ENCODE results near the gene TMEM17.

Gene TMEM17

GRCh38 chr2:62511636-62512035 lies 5.6 kb upstream of the TMEM17 start:
- no peak for DNase-seq (ENCODE audit: low read depth)

DNA sequence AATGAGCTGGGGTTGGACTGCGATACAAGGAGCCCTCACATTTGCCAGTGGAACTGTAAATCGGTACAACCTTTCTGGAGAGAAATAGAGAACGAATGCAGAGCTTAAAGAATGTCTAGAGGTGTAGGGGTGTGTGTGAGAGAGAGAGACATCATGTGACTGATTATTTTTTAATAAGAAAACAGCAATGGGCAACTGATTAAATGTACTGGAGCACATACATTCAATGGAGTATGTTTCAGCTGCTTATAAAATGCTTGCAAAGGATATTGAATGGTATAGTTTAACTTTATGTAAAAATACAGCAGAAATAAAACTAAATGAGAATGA lies 391 bp upstream of the TMEM17 start:
- no peak for DNase-seq (ENCODE audit: low read depth)

DNA sequence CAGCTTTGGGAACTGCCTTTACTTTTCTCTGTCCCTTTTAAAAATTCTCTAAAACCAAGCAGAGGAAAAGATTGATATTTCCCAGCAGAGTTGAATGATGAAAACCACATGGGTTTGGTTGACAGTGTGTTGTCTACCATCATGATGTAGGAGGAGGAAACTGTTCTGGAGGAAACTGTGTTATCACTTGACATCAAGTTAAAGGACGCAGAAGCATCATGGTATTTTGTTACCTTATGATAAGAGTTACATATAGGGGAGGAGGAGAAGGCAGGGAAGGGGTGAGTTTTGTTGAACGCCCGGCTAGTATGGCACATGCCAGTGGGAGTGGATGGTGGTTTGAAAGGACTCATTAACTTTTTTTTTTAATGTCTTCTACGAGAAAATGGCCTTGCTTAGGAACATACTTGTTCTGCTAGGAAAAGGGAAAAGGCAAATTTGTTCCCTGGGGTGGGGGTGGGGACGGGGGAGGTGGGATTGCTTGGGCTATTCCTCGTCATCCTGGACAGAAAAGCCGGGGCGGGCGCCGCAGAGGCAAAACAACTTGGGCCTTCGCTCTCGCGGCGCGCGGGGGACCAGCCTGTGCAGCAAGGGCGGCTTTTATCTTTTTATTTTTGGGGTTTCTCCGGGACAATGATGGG lies 766 bp downstream of the TMEM17 start:
- peak; percentile 8 for DNase-seq (ENCODE audit: low read depth)

DNA sequence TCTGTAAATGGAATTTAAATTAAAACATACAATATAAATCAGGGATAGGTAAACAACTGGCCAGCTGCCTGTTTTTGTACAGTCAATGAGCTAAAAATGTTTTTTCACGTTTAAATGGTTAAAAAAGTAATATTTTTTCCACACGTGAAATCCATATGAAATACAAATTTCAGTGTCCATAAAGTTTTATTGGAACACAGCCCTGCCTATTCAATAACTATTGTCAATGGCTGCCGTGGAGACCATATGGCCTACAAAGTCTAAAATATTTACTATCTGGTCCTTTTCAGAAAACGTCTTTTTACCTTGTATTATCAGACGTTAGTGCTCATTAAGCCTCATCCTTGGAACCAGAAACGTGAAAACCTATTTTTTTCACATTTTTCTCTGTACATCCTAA lies 1.3 kb downstream of the TMEM17 start:
- no peak for DNase-seq (ENCODE audit: low read depth)

DNA sequence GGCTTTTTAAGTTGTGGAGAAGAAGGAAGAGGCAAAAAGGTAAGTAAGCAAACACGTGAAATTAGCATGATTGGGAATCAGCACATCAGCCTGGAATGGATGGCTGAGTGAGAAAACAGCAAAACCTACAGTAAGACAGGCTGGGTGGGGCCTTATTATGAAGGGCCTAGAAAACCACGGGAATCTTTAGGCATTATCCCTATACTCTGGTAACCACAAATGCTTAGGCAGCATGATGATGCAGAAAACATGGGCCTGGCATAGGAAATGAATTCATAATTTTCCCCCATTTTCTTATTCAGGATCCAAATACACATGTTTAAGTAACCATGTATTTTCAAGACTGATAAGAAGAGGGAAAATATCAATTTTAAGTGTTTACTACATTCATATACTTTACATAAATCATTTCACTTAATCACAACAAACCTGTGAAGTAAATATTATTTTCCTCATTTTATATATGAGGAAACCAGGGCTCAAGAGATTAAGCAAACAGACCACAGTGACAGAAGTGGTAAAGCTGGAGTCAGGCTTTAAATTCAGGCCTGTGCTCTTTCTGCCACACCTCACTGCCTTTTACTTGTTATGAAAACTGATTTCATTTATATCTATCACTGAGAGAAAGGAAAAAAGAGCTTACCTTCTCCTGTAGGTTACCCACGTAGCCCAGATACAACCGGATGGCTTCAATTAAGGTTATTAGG lies 4.0 kb downstream of the TMEM17 start:
- peak; percentile 72 for DNase-seq (ENCODE audit: low read depth)

DNA sequence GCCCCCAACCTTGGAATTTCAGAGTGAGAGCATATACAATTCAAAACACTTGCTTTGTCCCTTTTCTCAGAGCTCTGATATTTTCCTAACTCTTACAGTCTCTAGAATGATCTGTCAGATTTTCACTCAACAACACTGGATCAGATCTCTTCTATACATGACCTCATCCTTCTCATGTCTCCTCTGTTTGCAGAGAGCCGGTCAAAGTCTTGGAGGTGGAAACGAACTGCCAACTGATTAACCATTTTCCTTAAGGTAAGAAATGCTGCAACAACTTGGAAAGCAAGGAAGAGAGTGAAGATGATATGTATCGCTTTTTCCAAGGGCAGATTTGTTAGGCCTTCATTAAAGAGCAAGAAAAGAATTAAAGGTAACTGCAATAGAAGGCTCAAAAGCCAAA lies 4.9 kb downstream of the TMEM17 start:
- no peak for DNase-seq (ENCODE audit: low read depth)

DNA sequence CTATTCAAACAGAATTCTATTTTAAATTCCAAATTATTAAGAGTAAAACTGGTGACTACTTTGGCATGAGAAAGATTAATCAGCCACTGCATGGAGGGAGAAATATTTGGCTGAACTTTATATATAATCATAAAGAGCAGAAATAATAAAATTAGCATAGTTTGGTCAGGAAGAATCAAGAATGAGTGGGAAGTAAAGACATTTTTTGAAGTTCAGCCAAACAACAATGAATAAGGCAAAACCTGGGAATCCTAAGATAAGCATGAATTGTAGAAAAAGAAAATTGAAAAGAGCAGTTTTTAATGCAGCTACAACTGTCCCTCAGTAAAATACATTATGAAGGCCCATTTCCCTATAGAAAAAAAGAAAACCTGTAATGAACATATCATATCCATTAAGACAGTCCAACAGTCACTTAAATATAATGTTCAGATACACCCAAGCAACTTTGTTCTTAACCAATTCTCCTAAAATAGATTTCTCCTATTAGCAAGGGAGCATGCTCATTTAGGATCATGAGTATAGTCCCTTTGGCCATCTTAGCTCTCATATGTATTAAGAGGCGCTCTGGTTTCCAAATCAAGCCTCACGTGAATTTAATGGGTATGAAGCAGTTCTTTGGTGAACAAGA lies 6.5 kb downstream of the TMEM17 start:
- no peak for DNase-seq (ENCODE audit: low read depth)

DNA sequence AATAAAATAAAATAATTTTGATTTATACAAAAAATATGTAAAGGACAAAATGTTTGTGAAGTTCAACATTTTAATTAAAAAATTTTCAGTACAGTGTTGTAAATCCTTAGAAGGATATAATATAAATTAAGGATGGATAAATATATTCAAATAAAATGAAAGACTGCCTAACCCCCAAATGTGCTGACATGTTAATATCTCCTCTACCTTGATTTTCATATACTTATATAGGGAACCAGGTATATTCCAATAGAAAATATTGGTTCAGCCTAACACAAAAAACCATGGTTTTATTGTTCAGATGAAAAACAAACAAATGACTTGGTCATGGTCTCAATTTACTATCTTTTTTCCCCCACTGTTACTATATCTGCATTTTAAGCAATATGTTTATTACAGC lies 7.3 kb downstream of the TMEM17 start:
- no peak for DNase-seq (ENCODE audit: low read depth)

- no peak for DNase-seq (ENCODE audit: low read depth)
These were observed 10.2 kb downstream of the TMEM17 start for GRCh38 chr2:62495761-62496160.

DNA sequence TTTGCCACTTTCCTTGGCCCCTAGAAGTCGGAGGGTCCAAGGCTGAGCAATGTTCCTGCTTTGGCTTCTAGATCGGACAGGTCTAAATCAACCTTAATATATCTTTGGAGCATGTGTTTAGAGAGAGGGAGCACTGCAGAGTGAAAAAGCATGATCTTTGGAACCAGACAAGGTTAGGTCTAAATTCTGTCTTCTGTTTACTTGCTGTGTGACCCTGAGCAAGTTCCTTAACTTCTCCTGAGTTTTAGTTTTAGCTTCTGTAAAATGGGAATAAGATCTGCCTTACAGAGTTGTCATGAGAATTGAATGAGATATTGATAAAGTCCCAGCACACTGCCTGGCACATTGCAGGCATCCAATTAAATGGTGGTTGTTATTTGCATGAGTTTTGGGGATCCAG lies 13.9 kb downstream of the TMEM17 start:
- DNase-seq (ENCODE audit: low read depth) = no peak

DNA sequence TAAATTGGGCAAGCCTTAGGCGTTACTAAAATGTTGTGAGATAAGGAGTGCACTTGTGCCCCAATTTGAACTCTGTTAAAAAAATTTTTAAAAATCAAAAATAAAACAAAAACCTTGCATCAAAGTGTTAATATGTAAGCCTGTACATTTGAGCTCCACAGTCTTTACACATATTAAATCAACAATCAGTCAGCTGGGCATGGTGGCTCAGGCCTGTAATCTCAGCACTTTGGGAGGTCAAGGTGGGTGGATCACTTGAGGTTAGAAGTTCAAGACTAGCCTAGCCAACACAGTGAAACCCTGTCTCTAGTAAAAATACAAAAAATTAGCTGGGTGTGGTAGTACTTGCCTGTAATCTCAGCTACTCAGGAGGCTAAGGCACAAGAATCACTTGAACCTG lies 16.3 kb downstream of the TMEM17 start:
- no peak for DNase-seq (ENCODE audit: low read depth)

DNA sequence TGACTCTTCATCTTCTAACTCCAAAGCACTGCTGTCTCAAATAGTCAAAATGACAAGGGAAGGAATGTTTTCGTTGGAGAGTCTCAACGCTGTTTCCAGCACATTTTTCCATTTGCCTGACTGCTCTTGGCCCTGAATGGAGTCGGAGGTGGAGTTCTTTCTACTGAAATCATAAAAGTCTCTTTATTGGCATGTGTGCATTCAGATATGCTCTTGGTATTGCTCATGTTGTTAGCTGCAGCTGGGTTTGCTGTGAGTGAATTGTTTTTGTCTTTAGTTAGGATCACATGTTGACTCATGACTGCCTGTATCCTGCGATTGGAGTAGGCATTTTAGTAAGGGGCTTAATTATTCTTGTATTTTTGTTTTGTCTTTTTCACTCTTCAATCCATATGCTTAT lies 16.8 kb downstream of the TMEM17 start:
- DNase-seq (ENCODE audit: low read depth) = no peak

DNA sequence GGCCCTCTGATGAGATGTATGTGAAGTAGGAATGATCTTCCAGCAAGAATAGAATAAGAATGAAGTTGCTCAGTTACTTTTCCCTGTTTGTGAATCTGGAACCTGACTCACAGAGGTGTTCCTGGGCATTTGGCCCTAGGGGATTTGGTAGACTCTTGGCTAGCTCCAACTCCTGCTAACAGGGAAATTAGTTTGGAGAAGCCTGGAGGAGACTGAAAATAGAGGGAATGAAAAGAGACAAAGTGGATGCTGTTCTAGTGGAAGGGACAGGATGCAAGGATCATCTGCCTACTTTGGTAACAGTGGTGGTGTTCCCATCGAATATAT lies 19.6 kb downstream of the TMEM17 start:
- no peak for DNase-seq (ENCODE audit: low read depth)

DNA sequence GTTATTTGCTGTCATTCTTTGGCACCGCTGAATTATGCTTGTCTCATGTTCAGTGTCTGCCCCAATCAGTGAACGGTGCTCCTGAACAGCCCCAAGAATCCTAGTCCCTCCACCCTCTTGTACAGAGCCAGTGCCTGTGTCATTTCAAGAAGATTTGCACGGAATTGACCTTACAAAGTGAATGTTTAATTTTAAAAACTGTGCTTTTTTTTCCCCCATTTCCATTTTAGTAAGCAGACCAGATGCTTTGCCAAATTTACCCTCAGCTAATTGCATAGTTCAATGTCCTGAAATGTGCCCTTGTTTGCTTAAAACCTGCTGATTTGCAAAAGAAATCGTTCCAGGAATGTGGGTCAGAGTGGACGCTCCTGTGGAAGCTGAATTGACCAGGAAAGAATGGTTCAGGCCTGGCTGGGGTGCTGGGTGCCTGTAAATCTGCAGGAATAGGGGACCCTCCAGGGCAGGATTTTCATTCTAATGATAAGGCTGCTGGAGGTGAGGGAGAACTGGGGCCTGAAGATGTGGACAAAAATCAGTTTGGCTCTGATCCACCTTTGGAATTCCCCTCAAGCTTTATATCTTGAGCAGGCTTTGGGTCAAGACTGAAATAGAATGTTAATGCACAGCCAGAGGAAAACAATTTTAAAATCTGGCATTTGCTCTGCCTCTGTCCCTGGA lies 20.1 kb downstream of the TMEM17 start:
- no peak for DNase-seq (ENCODE audit: low read depth)

DNA sequence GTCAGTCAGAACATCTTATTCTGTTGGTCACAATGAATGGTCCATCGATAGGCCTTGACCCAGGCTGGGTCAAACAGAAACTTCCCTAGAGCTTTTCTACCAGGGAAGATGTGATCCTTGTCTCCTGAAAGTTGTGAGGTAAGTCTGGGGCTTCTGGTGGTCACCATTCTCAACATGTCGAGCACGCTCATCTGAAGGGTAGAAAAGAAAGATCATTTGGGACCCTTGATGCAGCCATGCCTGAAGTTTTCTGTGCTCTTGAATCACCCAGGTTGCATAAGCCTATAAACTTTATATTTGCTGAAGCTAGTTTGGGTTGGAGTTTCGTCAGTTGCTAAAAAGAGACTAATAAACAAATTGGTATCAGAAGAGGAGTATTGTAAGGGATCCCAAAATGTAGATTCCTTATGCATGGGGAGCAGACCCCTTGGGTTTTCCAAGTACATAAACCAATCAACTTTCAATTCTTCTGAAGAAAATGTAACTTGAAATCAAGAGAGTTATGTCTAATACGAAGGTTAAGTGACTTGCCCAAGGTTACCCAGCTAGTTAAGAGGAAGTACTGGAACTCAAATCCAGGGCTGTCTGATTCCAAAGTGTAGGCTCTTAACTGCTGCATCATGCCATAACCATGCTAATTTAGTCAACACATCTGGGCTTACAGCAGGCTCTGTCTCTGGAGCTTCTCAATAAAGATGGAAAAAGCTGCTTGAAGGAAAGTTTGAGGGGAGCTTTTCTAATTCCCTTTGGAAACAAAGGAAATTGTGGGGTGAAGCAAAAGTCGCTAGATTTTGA lies 23.2 kb downstream of the TMEM17 start:
- no peak for DNase-seq (ENCODE audit: low read depth)

GRCh38 chr2:62479917-62480316 lies 26.1 kb downstream of the TMEM17 start:
- DNase-seq (ENCODE audit: low read depth) = no peak

- DNase-seq (ENCODE audit: low read depth) = peak; percentile 23
These were observed 27.9 kb downstream of the TMEM17 start for GRCh38 chr2:62478093-62478580.

DNA sequence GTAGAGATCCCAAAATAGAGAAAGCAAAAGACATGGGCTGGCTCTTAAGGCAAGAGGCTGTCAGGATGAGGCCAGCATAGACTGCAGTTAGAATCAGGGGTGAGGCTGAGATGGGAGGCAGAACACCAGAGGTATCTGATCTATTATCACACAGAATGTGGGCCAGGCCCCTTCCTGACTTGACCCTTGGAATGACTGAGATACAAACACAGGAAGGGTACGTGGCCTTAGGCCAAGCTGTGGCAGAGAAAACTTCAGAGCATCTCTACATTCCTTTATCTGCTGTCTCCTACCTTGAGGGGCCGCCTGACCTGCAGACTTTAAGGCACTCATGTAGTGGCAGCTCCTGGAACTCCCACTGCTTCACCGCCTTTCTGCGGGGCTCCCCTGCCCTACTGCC lies 28.4 kb downstream of the TMEM17 start:
- no peak for DNase-seq (ENCODE audit: low read depth)

DNA sequence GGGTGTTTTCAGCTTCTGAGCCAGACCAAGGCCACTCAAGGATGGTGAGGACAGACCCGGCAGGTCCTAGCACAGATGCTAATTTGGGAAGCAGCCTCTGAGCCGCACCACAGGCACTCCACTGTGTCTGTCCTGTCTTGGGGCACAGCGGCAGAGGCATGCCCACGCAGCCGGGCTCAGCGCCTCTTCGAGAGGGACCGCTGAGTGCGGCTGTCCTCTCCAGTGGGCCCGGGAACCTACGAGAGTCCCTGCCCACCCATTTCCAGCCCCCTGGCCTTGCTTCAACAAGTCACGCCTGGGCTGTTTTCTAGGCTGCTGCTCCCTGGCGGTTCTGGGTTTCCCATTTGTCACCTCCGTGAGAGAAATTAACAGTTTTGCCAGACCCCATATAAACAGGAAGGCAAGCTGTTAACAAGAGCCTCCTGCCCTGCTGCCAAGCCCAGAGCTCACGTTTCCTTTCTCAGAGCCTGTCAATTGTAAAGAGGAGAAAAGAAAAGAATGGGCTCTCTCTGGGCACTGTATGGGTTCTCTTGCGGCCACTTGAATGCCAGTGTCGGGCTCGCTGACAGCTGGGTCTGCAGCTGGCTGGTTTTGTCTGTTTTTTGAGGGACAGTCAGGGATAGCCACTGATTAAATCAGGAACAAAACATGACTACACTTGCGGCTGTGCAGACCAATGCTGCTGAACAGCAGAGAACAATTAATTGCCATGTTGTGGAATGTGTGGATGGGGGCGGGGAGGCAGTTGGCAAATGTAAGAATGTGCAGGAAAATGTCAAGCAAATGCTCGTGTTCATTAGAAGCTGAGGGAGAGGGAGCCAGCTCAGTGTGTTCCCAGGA lies 30.6 kb downstream of the TMEM17 start:
- peak; percentile 46 for DNase-seq (ENCODE audit: low read depth)

GRCh38 chr2:62474176-62474575 lies 31.8 kb downstream of the TMEM17 start:
- peak; percentile 51 for DNase-seq (ENCODE audit: low read depth)

DNA sequence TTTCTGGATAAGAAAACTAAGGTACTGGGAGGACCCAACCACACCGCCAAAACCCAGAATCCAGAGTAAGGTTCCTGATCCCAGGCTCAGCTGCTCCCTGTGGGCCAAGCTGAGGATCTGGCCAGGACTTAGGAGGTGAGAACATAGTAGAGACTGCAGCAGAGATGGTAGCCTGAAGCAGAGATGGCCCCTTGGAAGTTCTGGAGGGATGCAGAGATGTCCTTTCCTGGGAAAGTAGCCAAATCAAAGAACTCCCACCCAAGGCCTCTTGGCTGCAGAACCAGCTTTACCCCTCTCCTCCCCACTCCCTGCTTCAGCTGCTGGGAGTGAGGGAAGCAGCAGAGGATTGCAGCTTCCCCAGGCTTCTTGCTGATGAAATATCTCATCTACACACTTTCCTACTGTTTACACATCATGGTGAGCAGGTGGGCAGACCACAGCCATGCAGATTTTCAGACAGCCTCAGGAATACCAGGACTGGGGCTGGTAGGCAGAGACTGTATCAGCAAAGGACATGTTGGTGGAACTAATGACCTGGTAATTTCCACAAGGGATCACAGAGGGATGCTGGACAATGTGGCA lies 32.7 kb downstream of the TMEM17 start:
- no peak for DNase-seq (ENCODE audit: low read depth)

All from amniotic epithelial cell (primary cell).